H9 (cell line): Measurements from ENCODE around the gene WARS2. TPM values are rescaled to one million over a fixed set of nuclear protein-coding genes. Genes with fewer than 3 reads are reported as not detected.

ENCODE experiments used
- DNase-seq: peaks from one replicate; pipeline ENCODE4 v3.0.0-alpha.2; 2017
- H2AFZ ChIP-seq: one replicate; pipeline ENCODE4 v1.6.1; 2013; ENCODE audit warnings: mild to moderate bottlenecking, low read length, control low read depth, moderate library complexity
- H2AK5ac ChIP-seq: 2 replicates; pipeline ENCODE4 v1.6.1; 2013; ENCODE audit warnings: low read length, control low read depth, mixed read lengths; ENCODE audit not compliant: insufficient read length
- H2BK120ac ChIP-seq: one replicate; pipeline ENCODE4 v1.6.1; 2013; ENCODE audit warnings: low read depth, mild to moderate bottlenecking, low read length, control low read depth, inconsistent platforms; ENCODE audit not compliant: poor library complexity, severe bottlenecking
- H2BK12ac ChIP-seq: 2 replicates; pipeline ENCODE4 v1.6.1; 2013; ENCODE audit warnings: low read length, control low read depth, mixed read lengths, low read depth; ENCODE audit not compliant: insufficient read length
- H2BK15ac ChIP-seq: 2 replicates; pipeline ENCODE4 v1.6.1; 2013; ENCODE audit warnings: low read depth, low read length, control low read depth
- H2BK20ac ChIP-seq: one replicate; pipeline ENCODE4 v1.6.1; 2013; ENCODE audit warnings: low read depth, mild to moderate bottlenecking, low read length, control low read depth, inconsistent platforms; ENCODE audit not compliant: poor library complexity, severe bottlenecking
- H2BK5ac ChIP-seq: 2 replicates; pipeline ENCODE4 v1.6.1; 2013; ENCODE audit warnings: low read length, control low read depth, mixed read lengths; ENCODE audit not compliant: insufficient read length
- H3K14ac ChIP-seq: 2 replicates; pipeline ENCODE4 v1.6.1; 2013; ENCODE audit warnings: low read length, control low read depth; ENCODE audit not compliant: insufficient read depth
- H3K18ac ChIP-seq: 2 replicates; pipeline ENCODE4 v1.6.1; 2013; ENCODE audit warnings: low read depth, mild to moderate bottlenecking, mixed read lengths, low read length, control low read depth; ENCODE audit not compliant: insufficient read length
- H3K23ac ChIP-seq: 2 replicates; pipeline ENCODE4 v1.6.1; 2013; ENCODE audit warnings: low read length, control low read depth, mixed read lengths, low read depth; ENCODE audit not compliant: insufficient read length
- H3K23me2 ChIP-seq: 2 replicates; pipeline ENCODE4 v1.6.1; 2013; ENCODE audit warnings: low read depth, mild to moderate bottlenecking, mixed read lengths, low read length, control low read depth; ENCODE audit not compliant: insufficient read length, poor library complexity, severe bottlenecking
- H3K27ac ChIP-seq: 2 replicates; pipeline ENCODE4 v1.5.1; 2013; ENCODE audit warnings: low read length, control low read depth, mixed read lengths, low read depth; ENCODE audit not compliant: insufficient read length
- H3K27me3 ChIP-seq: 2 replicates; pipeline ENCODE4 v1.6.1; 2013; ENCODE audit warnings: low read length, control low read depth, inconsistent platforms; ENCODE audit not compliant: insufficient read depth
- H3K4ac ChIP-seq: 2 replicates; pipeline ENCODE4 v1.6.1; 2013; ENCODE audit warnings: low read depth, mild to moderate bottlenecking, control low read depth, inconsistent platforms, low read length, moderate library complexity
- H3K4me1 ChIP-seq: 2 replicates; pipeline ENCODE4 v1.6.1; 2013; ENCODE audit warnings: low read length, control low read depth, inconsistent platforms; ENCODE audit not compliant: insufficient read depth
- H3K4me2 ChIP-seq: 2 replicates; pipeline ENCODE4 v1.6.1; 2013; ENCODE audit warnings: low read length, control low read depth, mixed read lengths; ENCODE audit not compliant: insufficient read length, insufficient read depth
- H3K56ac ChIP-seq: 2 replicates; pipeline ENCODE4 v1.6.1; 2013; ENCODE audit warnings: low read depth, mild to moderate bottlenecking, mixed read lengths, low read length, control low read depth; ENCODE audit not compliant: insufficient read length
- H3K79me1 ChIP-seq: 2 replicates; pipeline ENCODE4 v1.6.1; 2013; ENCODE audit warnings: low read depth, mild to moderate bottlenecking, moderate library complexity, low read length, control low read depth, inconsistent platforms; ENCODE audit not compliant: insufficient read depth, poor library complexity, severe bottlenecking
- H3K79me2 ChIP-seq: 2 replicates; pipeline ENCODE4 v1.6.1; 2013; ENCODE audit warnings: low read length, control low read depth, inconsistent platforms; ENCODE audit not compliant: insufficient read depth
- H3K9ac ChIP-seq: 2 replicates; pipeline ENCODE4 v1.6.1; 2013; ENCODE audit warnings: low read length, control low read depth, mixed read lengths; ENCODE audit not compliant: insufficient read length; ENCODE audit errors: extremely low read depth
- H3K9me3 ChIP-seq: one replicate; pipeline ENCODE4 v1.6.1; 2013; ENCODE audit warnings: low read depth, low read length, inconsistent platforms; ENCODE audit not compliant: control insufficient read depth
- H3T11ph ChIP-seq: one replicate; pipeline ENCODE4 v1.6.1; 2013; ENCODE audit warnings: mild to moderate bottlenecking, low read length, control low read depth, inconsistent platforms
- H4K20me1 ChIP-seq: one replicate; pipeline ENCODE4 v1.6.1; 2013; ENCODE audit not compliant: control insufficient read depth, insufficient read length, insufficient read depth
- H4K5ac ChIP-seq: 2 replicates; pipeline ENCODE4 v1.6.1; 2013; ENCODE audit warnings: low read depth, mild to moderate bottlenecking, mixed read lengths, low read length, control low read depth; ENCODE audit not compliant: insufficient read length
- H4K8ac ChIP-seq: replicated peaks from 2 replicates; pipeline ENCODE4 v1.6.1; 2013; ENCODE audit warnings: low read length, control low read depth, mixed read lengths, low read depth; ENCODE audit not compliant: insufficient read length
- H4K91ac ChIP-seq: 2 replicates; pipeline ENCODE4 v1.6.1; 2013; ENCODE audit warnings: low read depth, mild to moderate bottlenecking, moderate library complexity, mixed read lengths, low read length, control low read depth; ENCODE audit not compliant: insufficient read length
- H3K27ac Mint-ChIP-seq, 3 experiments: 2 replicates in 2 of 3; 3 replicates in 1 of 3; pipeline ENCODE4 v1.8.0; 2020 to 2021; ENCODE audit warnings: mixed read lengths in 3 of 3, mild to moderate bottlenecking in 1 of 3, moderate library complexity in 1 of 3
- H3K27me3 Mint-ChIP-seq: 2 replicates; pipeline ENCODE4 v1.8.0; 2021; ENCODE audit warnings: low read depth, mild to moderate bottlenecking, moderate library complexity, mixed read lengths
- H3K36me3 Mint-ChIP-seq, 3 experiments: 2 replicates in 2 of 3; 3 replicates in 1 of 3; pipeline ENCODE4 v1.8.0; 2020 to 2021; ENCODE audit warnings: low read depth in 3 of 3, mixed read lengths in 3 of 3; ENCODE audit not compliant: insufficient read depth in 1 of 3
- H3K4me1 Mint-ChIP-seq, 2 experiments: 2 replicates each; pipeline ENCODE4 v1.8.0; 2020; ENCODE audit warnings: mixed read lengths in 2 of 2
- H3K4me3 Mint-ChIP-seq, 2 experiments: 2 replicates in 1 of 2; 3 replicates in 1 of 2; pipeline ENCODE4 v1.8.0; 2020 to 2021; ENCODE audit warnings: mild to moderate bottlenecking in 2 of 2, mixed read lengths in 2 of 2, moderate library complexity in 1 of 2
- H3K9me3 Mint-ChIP-seq, 2 experiments: 2 replicates in 1 of 2; 3 replicates in 1 of 2; pipeline ENCODE4 v1.8.0; 2020; ENCODE audit warnings: mild to moderate bottlenecking in 2 of 2, mixed read lengths in 2 of 2, moderate library complexity in 1 of 2
- CTCF ChIP-seq: fragments of 200-600 bp; sonication (generic); conservative IDR thresholded peaks from 3 replicates; pipeline ENCODE4 v1.8.0; 2021; ENCODE audit warnings: antibody characterized with exemption, mild to moderate bottlenecking
- WGBS: extraction: QIAGEN DNeasy Blood & Tissue Kit; methylation state at CpG from one replicate; pipeline ENCODE4 v1.1.7; 2013; ENCODE audit warnings: missing lambda C conversion rate, low lambda C conversion rate, mixed read lengths; ENCODE audit not compliant: insufficient read length; ENCODE audit errors: extremely low coverage; 5-methylcytosine and 5-hydroxymethylcytosine counted together
- total RNA-seq: library from RNA; stranded (reverse); gene quantifications from 2 replicates; pipeline ENCODE4 v1.2.1, GENCODE V29; 2021

The WARS2 gene
- total RNA-seq, 1 experiment from 2014 or later, result 9.7 TPM

DNA sequence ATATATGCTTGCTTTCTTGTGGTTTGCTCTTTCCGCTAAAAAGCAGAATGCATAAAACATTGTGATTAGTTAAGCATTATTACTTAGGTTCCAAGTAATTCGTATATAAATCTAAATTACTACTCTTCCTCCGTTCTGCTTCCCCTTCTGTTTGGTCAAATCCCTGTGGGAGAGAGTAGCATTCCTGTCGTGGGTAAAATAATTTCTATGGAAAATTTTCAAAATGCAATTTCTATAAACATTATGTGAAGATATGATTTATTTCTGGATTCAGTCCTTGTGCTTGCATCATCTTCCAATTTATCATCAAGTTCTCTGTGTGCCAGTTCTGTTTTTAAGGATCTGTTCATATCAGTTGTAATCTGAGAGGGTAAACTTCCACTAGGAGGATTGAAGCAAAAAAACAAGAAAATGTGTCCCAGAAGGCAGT is 7.2 kb upstream of the WARS2 start:
- Mint-ChIP-seq H3K36me3 (peaks cover 11 to 17% (median 12%) of the 10 kb centered on the region in 3 experiments; a peak in 5 of 7 replicates), H3K4me1 (peaks cover 0 to 15% of the 10 kb centered on the region in 2 experiments; a peak in 3 of 4 replicates), H3K27ac (no peak overlapping the region), H3K4me3 (no peak overlapping the region), H3K27me3 (no peaks in the 10 kb centered on the region), H3K9me3 (no peaks in the 10 kb centered on the region; a peak in 1 of 5 replicates)
- Histone ChIP-seq H4K20me1 (no peaks in the 10 kb centered on the region), H3K79me2 (no peaks in the 10 kb centered on the region), H3K23me2 (no peaks in the 10 kb centered on the region), H3K9ac (no peak overlapping the region), H2BK20ac (no peak overlapping the region), H3K79me1 (no peaks in the 10 kb centered on the region), H3K14ac (no peak overlapping the region), H3K18ac (no peak overlapping the region), H3T11ph (no peak overlapping the region), H4K5ac (no peak overlapping the region), H2BK15ac (no peak overlapping the region), H2BK12ac (no peak overlapping the region), H3K4ac (no peak overlapping the region), H4K8ac (no peak overlapping the region), H2AFZ (no peak overlapping the region), H3K4me1 (no peaks in the 10 kb centered on the region), H3K9me3 (no peaks in the 10 kb centered on the region), H2BK5ac (no peak overlapping the region), H3K27ac (no peak overlapping the region), H2AK5ac (no peak overlapping the region), H3K27me3 (no peaks in the 10 kb centered on the region), H3K56ac (no peak overlapping the region), H4K91ac (no peak overlapping the region), H3K4me2 (no peak overlapping the region), H3K23ac (no peak overlapping the region), H2BK120ac (no peak overlapping the region)
- no peak for DNase-seq
- TF ChIP-seq CTCF, result no peak
- WGBS, result no CpG with 5 or more reads among the region's 4 CpGs
